IMR-90 (cell line): ENCODE data around the gene SLC26A3.

ENCODE experiments used
- MAFK ChIP-seq: IDR thresholded peaks from 2 replicates; pipeline ENCODE4 v1.6.1; 2012; ENCODE audit warnings: low read depth, low read length, improper control_type of control experiment
- MAZ ChIP-seq: IDR thresholded peaks from 2 replicates; pipeline ENCODE4 v1.6.1; 2012; ENCODE audit warnings: low read depth, mild to moderate bottlenecking, low read length, improper control_type of control experiment, moderate library complexity, borderline replicate concordance
- MXI1 ChIP-seq: IDR thresholded peaks from 2 replicates; pipeline ENCODE4 v1.6.1; 2012; ENCODE audit warnings: low read depth, mild to moderate bottlenecking, low read length, moderate library complexity, borderline replicate concordance
- POLR2A ChIP-seq: IDR thresholded peaks from 2 replicates; pipeline ENCODE4 v1.6.1; 2012; ENCODE audit warnings: mild to moderate bottlenecking, low read depth, low read length
- RAD21 ChIP-seq: IDR thresholded peaks from 2 replicates; pipeline ENCODE4 v1.6.1; 2012; ENCODE audit warnings: low read length, improper control_type of control experiment
- RFX5 ChIP-seq: IDR thresholded peaks from 2 replicates; pipeline ENCODE4 v1.8.0; 2012; ENCODE audit warnings: low read depth, mild to moderate bottlenecking, low read length, moderate library complexity
- TF ChIP-seq, protein P1 (sequence below): conservative IDR thresholded peaks from 2 replicates; pipeline ENCODE4 v1.5.1; 2012; ENCODE audit warnings: mild to moderate bottlenecking, low read depth, low read length, improper control_type of control experiment

DNA sequence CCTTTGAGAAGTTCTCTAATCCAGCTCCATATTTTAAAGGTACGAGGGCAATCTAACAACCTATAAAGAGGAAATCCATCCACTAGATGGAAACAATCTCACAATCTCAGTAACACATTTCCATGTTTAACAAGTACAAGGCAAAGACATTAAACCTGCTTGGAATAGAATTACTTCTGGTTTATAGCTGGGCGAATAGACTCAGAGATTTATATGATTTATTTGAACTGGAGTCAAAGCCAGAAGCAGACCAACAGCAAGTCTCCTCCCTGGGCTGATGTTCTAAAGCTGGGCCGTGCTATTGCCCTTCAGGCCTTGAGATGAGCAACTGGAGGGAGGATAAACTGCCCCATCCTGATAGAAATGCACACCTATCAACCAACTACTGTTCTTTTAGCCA lies 25.3 kb downstream of the SLC26A3 start:
- TF ChIP-seq, protein P1, sequence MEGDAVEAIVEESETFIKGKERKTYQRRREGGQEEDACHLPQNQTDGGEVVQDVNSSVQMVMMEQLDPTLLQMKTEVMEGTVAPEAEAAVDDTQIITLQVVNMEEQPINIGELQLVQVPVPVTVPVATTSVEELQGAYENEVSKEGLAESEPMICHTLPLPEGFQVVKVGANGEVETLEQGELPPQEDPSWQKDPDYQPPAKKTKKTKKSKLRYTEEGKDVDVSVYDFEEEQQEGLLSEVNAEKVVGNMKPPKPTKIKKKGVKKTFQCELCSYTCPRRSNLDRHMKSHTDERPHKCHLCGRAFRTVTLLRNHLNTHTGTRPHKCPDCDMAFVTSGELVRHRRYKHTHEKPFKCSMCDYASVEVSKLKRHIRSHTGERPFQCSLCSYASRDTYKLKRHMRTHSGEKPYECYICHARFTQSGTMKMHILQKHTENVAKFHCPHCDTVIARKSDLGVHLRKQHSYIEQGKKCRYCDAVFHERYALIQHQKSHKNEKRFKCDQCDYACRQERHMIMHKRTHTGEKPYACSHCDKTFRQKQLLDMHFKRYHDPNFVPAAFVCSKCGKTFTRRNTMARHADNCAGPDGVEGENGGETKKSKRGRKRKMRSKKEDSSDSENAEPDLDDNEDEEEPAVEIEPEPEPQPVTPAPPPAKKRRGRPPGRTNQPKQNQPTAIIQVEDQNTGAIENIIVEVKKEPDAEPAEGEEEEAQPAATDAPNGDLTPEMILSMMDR: no peak
- TF ChIP-seq MXI1 (no peak), RFX5 (no peak), MAFK (no peak), MAZ (no peak), RAD21 (no peak), POLR2A (no peak)
